Natural killer cell (primary cell): ENCODE data around the gene MMP24. TPM values are rescaled to one million over a fixed set of nuclear protein-coding genes. Genes with fewer than 3 reads are reported as not detected.

ENCODE experiments used
- ATAC-seq, 3 donors: fragments of 150-1000 bp in 2 of 3; fragments of 200-7000 bp in 1 of 3; cut with Tn5 transposase; 1 replicate in 1 of 3; 2 replicates in 2 of 3; pipeline ENCODE4 v1.10.0; 2021; ENCODE audit warnings: mild to moderate bottlenecking in 2 of 3, moderate library complexity in 2 of 3
- DNase-seq, 2 donors: peaks; one replicate each; pipeline versions ENCODE4 v3.0.0 to v3.0.0-alpha.2; 2013 to 2021; ENCODE audit warnings: mixed read lengths in 1 of 2
- H3K27ac ChIP-seq: one replicate; pipeline ENCODE4 v1.5.1; 2013; ENCODE audit warnings: mild to moderate bottlenecking, low read length
- H3K27me3 ChIP-seq: one replicate; pipeline ENCODE4 v1.6.1; 2013; ENCODE audit warnings: low read length; ENCODE audit not compliant: control insufficient read depth, insufficient read depth
- H3K36me3 ChIP-seq: one replicate; pipeline ENCODE4 v1.6.1; 2013; ENCODE audit warnings: low read length; ENCODE audit not compliant: control insufficient read depth, insufficient read depth
- H3K4me1 ChIP-seq: one replicate; pipeline ENCODE4 v1.6.1; 2013; ENCODE audit warnings: low read length; ENCODE audit not compliant: control insufficient read depth, insufficient read depth
- H3K4me3 ChIP-seq: one replicate; pipeline ENCODE4 v1.5.1; 2013; ENCODE audit warnings: low read length
- H3K9me3 ChIP-seq: one replicate; pipeline ENCODE4 v1.6.1; 2013; ENCODE audit warnings: low read length; ENCODE audit not compliant: control insufficient read depth, insufficient read depth
- H3K27ac Mint-ChIP-seq, 2 donors: one replicate each; pipeline ENCODE4 v1.8.0; 2022; ENCODE audit warnings: mild to moderate bottlenecking in 2 of 2, mixed read lengths in 2 of 2, moderate library complexity in 1 of 2
- H3K27me3 Mint-ChIP-seq, 2 donors: one replicate each; pipeline ENCODE4 v1.8.0; 2022; ENCODE audit warnings: low read depth in 2 of 2, mixed read lengths in 2 of 2
- H3K36me3 Mint-ChIP-seq: one replicate; pipeline ENCODE4 v1.8.0; 2022; ENCODE audit warnings: mixed read lengths
- H3K4me1 Mint-ChIP-seq, 2 donors: one replicate each; pipeline ENCODE4 v1.8.0; 2022; ENCODE audit warnings: mixed read lengths in 2 of 2
- H3K4me3 Mint-ChIP-seq: one replicate; pipeline ENCODE4 v1.8.0; 2022; ENCODE audit warnings: mild to moderate bottlenecking, moderate library complexity, mixed read lengths
- H3K9me3 Mint-ChIP-seq, 2 donors: one replicate each; pipeline ENCODE4 v1.8.0; 2022; ENCODE audit warnings: mixed read lengths in 2 of 2
- WGBS: methylation state at CpG from one replicate; pipeline ENCODE4 v1.1.7; 2013; ENCODE audit warnings: missing lambda C conversion rate; ENCODE audit not compliant: insufficient coverage; 5-methylcytosine and 5-hydroxymethylcytosine counted together
- intact Hi-C: fragments of 100-400 bp; cut with micrococcal nuclease; formaldehyde crosslinking; loops from one replicate; pipeline ENCODE4 v1.14.2; 2022
- total RNA-seq, 4 donors: library from RNA; stranded (reverse); fragments of 120-200 nt in 1 of 4; gene quantifications; one replicate each; pipeline versions ENCODE4 v1.2.3 to v1.2.4, GENCODE V29; 2013 to 2022
- TF ChIP-seq, protein P1 (sequence below): fragments of 200-600 bp; IDR thresholded peaks from one replicate; pipeline ENCODE4 v1.8.0; 2022; ENCODE audit warnings: antibody characterized with exemption

MMP24 gene
- total RNA-seq, 3 donors from 2014 or later (not counting 1 experiment from before 2014, with no cell fraction given): 0.14 to 0.18 (median 0.16) TPM

DNA sequence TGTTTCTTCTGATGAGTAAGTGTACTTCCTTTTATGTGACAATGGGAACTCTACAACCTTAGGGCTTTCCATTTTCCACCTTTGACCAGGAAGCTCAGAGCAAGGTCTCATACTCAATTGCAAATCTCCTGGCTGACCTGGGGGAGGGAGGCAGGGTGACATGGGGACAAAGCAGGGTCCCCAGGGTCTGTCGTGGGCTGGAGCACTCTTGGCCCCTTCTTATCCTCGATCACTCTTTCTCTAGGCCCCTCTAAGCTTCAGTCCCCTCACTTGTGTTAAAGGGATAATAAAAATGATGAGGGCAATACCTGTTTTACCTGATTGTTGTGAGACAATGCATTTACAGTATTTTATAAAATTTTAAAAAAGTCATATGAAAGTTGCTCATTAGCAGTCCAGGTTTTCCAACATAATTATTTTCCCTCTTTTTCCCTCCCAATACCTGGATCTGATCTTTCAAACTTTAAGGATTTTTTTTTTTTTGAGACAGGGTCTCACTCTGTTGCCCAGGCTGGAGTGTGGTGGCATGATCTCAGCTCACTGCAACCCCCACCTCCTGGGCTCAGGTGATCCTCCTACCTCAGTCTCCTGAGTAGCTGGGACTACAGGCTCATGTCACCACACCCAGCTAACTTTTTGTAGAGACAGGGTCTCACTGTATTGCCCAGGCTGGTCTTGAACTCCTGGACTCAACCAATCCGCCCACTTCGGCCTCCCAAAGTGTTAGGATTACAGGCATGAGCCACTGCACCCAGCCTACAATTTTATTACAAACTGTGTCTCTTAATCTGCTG, 74.2 kb downstream of the MMP24 start:
- no peaks in the 10 kb centered on the region for H3K9me3 ChIP-seq
- Mint-ChIP-seq H3K36me3 (no peaks in the 10 kb centered on the region), H3K4me3 (no peak overlapping the region), H3K27me3 (peaks cover 0 to 3% of the 10 kb centered on the region in 2 donors), H3K27ac (no peak overlapping the region), H3K4me1 (peaks cover 5 to 7% of the 10 kb centered on the region in 2 donors), H3K9me3 (no peaks in the 10 kb centered on the region)
- peaks cover 7% of the 10 kb centered on the region for H3K4me1 ChIP-seq
- no peaks in the 10 kb centered on the region for H3K27me3 ChIP-seq
- WGBS: 100% methylated on average over 2 of the region's 4 CpGs
- ATAC-seq: no peak
- intact Hi-C loops: no loop called here
- H3K27ac ChIP-seq: no peak overlapping the region
- H3K36me3 ChIP-seq: no peaks in the 10 kb centered on the region
- TF ChIP-seq, protein P1, sequence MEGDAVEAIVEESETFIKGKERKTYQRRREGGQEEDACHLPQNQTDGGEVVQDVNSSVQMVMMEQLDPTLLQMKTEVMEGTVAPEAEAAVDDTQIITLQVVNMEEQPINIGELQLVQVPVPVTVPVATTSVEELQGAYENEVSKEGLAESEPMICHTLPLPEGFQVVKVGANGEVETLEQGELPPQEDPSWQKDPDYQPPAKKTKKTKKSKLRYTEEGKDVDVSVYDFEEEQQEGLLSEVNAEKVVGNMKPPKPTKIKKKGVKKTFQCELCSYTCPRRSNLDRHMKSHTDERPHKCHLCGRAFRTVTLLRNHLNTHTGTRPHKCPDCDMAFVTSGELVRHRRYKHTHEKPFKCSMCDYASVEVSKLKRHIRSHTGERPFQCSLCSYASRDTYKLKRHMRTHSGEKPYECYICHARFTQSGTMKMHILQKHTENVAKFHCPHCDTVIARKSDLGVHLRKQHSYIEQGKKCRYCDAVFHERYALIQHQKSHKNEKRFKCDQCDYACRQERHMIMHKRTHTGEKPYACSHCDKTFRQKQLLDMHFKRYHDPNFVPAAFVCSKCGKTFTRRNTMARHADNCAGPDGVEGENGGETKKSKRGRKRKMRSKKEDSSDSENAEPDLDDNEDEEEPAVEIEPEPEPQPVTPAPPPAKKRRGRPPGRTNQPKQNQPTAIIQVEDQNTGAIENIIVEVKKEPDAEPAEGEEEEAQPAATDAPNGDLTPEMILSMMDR: no peak
- no peak overlapping the region for H3K4me3 ChIP-seq
- DNase-seq: no peak

DNA sequence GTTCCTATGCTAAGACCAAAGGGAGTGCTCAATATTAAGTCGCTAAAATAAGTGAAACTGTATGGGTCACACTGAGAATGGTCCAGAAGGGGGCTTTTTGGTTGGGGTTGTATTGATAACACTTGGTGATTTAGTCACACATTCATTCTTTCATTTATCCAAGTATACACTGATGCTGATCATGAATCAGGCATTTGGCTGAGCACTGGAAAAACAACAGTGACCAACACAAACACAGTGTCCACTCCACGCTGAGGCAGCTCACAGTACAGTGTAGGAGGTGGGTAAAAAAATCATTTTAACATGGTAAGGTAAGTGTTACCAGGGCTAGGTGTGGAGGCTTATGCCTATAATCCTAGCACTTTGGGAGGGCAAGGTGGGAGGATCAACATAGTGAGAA, 74.9 kb downstream of the MMP24 start:
- TF ChIP-seq, protein P1: no peak
- no peak overlapping the region for H3K27ac ChIP-seq
- no peak for DNase-seq
- H3K27me3 ChIP-seq: no peaks in the 10 kb centered on the region
- ATAC-seq: no peak
- Mint-ChIP-seq H3K9me3 (no peaks in the 10 kb centered on the region), H3K4me1 (peaks cover 5 to 7% of the 10 kb centered on the region in 2 donors), H3K4me3 (no peak overlapping the region), H3K27ac (no peak overlapping the region), H3K27me3 (peaks cover 0 to 3% of the 10 kb centered on the region in 2 donors), H3K36me3 (no peaks in the 10 kb centered on the region)
- WGBS: 100% methylated on average over 2 of the region's 2 CpGs
- no peaks in the 10 kb centered on the region for H3K9me3 ChIP-seq
- intact Hi-C loops: no loop called here
- H3K4me1 ChIP-seq: peaks cover 7% of the 10 kb centered on the region
- H3K36me3 ChIP-seq: peaks cover 5% of the 10 kb centered on the region
- H3K4me3 ChIP-seq: no peak overlapping the region

DNA sequence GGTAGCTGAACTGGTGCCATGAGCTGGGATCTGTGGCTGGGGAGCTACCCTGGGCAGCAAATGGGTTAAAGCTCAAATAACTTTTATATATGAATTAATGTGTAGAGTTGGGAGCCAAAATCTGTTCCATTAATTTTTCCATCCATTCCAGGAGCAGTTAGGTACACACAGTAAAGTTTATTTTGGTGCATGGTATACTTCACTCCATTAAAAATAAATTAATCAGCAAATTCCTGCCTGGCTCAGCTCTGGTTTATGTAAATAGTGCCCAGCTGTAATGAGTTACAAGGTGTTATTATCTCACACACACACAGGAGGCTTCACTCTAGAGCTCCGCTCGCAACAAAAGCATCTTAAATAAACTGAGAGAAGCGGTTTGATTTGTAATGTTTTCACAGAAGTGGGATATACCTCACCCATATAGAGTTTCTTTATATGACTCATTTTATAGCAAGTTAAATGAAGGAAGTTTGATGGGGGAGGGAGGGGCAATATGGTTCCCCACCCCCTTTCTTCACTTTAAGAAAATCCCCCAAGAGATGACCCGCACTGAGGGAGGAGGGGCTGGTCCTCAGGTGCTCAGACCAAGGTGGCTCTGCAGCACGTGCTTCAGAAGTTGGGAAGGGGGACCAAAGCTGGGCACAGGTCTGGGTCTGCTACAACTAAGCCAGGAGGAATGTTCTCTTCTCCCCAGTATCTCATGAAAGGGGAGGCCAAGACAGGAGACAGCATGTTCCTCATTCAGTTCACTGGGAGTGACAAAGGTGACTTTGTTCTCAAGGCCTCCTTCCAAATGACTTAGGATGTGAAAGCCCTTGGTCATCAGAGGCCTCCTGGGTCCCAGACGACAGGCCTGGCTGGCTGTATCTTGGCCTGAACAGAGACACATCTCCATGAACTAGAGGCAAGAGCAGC, 76.2 kb downstream of the MMP24 start:
- no peak for ATAC-seq

More for the DNA sequence above, 76.2 kb downstream of the MMP24 start:
- Mint-ChIP-seq H3K4me1 (peaks cover 5 to 7% of the 10 kb centered on the region in 2 donors), H3K27me3 (peaks cover 0 to 3% of the 10 kb centered on the region in 2 donors), H3K36me3 (no peaks in the 10 kb centered on the region), H3K27ac (no peak overlapping the region), H3K9me3 (no peaks in the 10 kb centered on the region), H3K4me3 (no peak overlapping the region)
- Histone ChIP-seq H3K4me3 (no peak overlapping the region), H3K36me3 (peaks cover 5% of the 10 kb centered on the region), H3K4me1 (peaks cover 7% of the 10 kb centered on the region), H3K27ac (no peak overlapping the region), H3K9me3 (no peaks in the 10 kb centered on the region), H3K27me3 (no peaks in the 10 kb centered on the region)
- intact Hi-C loops: no loop called here
- TF ChIP-seq, protein P1: no peak
- WGBS: 89% methylated on average over 3 of the region's 6 CpGs
- no peak for DNase-seq
